H1 (cell line): ENCODE results near the gene PPP4R1. TPM values are rescaled to one million over a fixed set of nuclear protein-coding genes. Genes with fewer than 3 reads are reported as not detected.

ENCODE experiments used
- CTCF ChIA-PET: fragments of 300-600 bp; sonication (Branson Sonifier 250); formaldehyde crosslinking; loops from one replicate; lab custom pipeline; 2021; ENCODE audit not compliant: partially characterized antibody; lab: Charles Lee
- POLR2A ChIA-PET: fragments of 300-600 bp; sonication (Branson Sonifier 250); formaldehyde crosslinking; loops from one replicate; lab custom pipeline; 2021; ENCODE audit warnings: inconsistent platforms; ENCODE audit not compliant: partially characterized antibody; lab: Charles Lee
- DNase-seq, 2 experiments: peaks; one replicate each; pipeline versions ENCODE4 v3.0.0 to v3.0.0-alpha.2; 2010 to 2022; ENCODE audit warnings: low spot score in 2 of 2, low read depth in 1 of 2, mixed read lengths in 1 of 2
- FAIRE-seq: peaks from 2 replicates; lab custom pipeline; 2011; peaks lifted over from hg19 to GRCh38; lab: Jason Lieb, UNC
- H2AFZ ChIP-seq: 2 replicates; pipeline ENCODE4 v1.8.1; 2012; ENCODE audit warnings: low read length, inconsistent platforms
- H2AK5ac ChIP-seq: 2 replicates; pipeline ENCODE4 v1.6.1; 2013; ENCODE audit warnings: low read depth, low read length
- H2BK120ac ChIP-seq: replicated peaks from 2 replicates; pipeline ENCODE3; 2013; ENCODE audit warnings: low read depth, low read length, inconsistent platforms
- H2BK12ac ChIP-seq: 2 replicates; pipeline ENCODE4 v1.6.1; 2013; ENCODE audit warnings: low read depth, low read length
- H2BK15ac ChIP-seq: 2 replicates; pipeline ENCODE4 v1.6.1; 2013; ENCODE audit warnings: low read length
- H2BK20ac ChIP-seq: 2 replicates; pipeline ENCODE4 v1.6.1; 2013; ENCODE audit warnings: low read length
- H2BK5ac ChIP-seq: 2 replicates; pipeline ENCODE4 v1.6.1; 2013; ENCODE audit warnings: low read depth, low read length
- H3K14ac ChIP-seq: 2 replicates; pipeline ENCODE4 v1.6.1; 2013; ENCODE audit warnings: inconsistent platforms; ENCODE audit not compliant: insufficient read length
- H3K18ac ChIP-seq: 2 replicates; pipeline ENCODE4 v1.6.1; 2013; ENCODE audit warnings: low read length; ENCODE audit errors: extremely low read depth
- H3K23ac ChIP-seq: 2 replicates; pipeline ENCODE4 v1.6.1; 2013; ENCODE audit warnings: inconsistent platforms; ENCODE audit not compliant: insufficient read length
- H3K23me2 ChIP-seq: 2 replicates; pipeline ENCODE4 v1.6.1; 2013; ENCODE audit warnings: low read depth, low read length
- H3K27ac ChIP-seq: 2 replicates; pipeline ENCODE4 v1.6.1; 2011; ENCODE audit warnings: low read depth, low read length, inconsistent platforms
- H3K27me3 ChIP-seq, 4 experiments: replicated peaks in 1 of 4; 1 replicate in 1 of 4; 2 replicates in 3 of 4; pipeline versions ENCODE4 v1.6.1 to v1.8.1; 2011 to 2013; ENCODE audit warnings: low read length in 3 of 4, mild to moderate bottlenecking in 3 of 4, inconsistent platforms in 2 of 4, mixed read lengths in 2 of 4, moderate library complexity in 1 of 4; ENCODE audit not compliant: control insufficient read depth in 3 of 4, insufficient read depth in 3 of 4; ENCODE audit errors: extremely low read depth in 1 of 4
- H3K36me3 ChIP-seq, 4 experiments: 2 replicates each; pipeline versions ENCODE4 v1.6.1 to v1.8.1; 2011 to 2013; ENCODE audit warnings: mild to moderate bottlenecking in 4 of 4, low read length in 3 of 4, moderate library complexity in 2 of 4, control low read depth in 1 of 4, inconsistent platforms in 1 of 4; ENCODE audit not compliant: insufficient read depth in 4 of 4, control insufficient read depth in 2 of 4
- H3K4ac ChIP-seq: replicated peaks from 2 replicates; pipeline ENCODE3; 2013; ENCODE audit warnings: low read length, low read depth, mixed read lengths, inconsistent platforms; ENCODE audit not compliant: insufficient read length
- H3K4me1 ChIP-seq, 4 experiments: replicated peaks in 1 of 4; 1 replicate in 1 of 4; 2 replicates in 3 of 4; pipeline versions ENCODE4 v1.6.1 to v1.8.1; 2011 to 2013; ENCODE audit warnings: low read length in 3 of 4, inconsistent platforms in 2 of 4, mixed read lengths in 1 of 4; ENCODE audit not compliant: insufficient read depth in 4 of 4, control insufficient read depth in 3 of 4
- H3K4me2 ChIP-seq, 2 experiments: 2 replicates each; pipeline versions ENCODE4 v1.6.1 to v1.8.1; 2011 to 2013; ENCODE audit warnings: low read depth in 2 of 2, low read length in 2 of 2, control low read depth in 1 of 2, inconsistent platforms in 1 of 2, mild to moderate bottlenecking in 1 of 2; ENCODE audit not compliant: insufficient read depth in 1 of 2
- H3K4me3 ChIP-seq, 4 experiments: fragments of 200-600, 300-600 bp in 1 of 4; sonication (generic), shearing (Covaris generic), sonication (Bioruptor Twin) in 1 of 4; 2 replicates each; pipeline versions ENCODE4 v1.5.1 to v1.8.1; 2011 to 2016; ENCODE audit warnings: low read length in 4 of 4, low read depth in 3 of 4, control low read depth in 2 of 4, inconsistent platforms in 2 of 4, mild to moderate bottlenecking in 2 of 4, mixed read lengths in 1 of 4, moderate library complexity in 1 of 4; ENCODE audit not compliant: insufficient read depth in 2 of 4; ENCODE audit errors: extremely low read depth in 1 of 4
- H3K56ac ChIP-seq: replicated peaks from 2 replicates; pipeline ENCODE3; 2013; ENCODE audit warnings: low read depth, mild to moderate bottlenecking, mixed read lengths, low read length, inconsistent platforms; ENCODE audit not compliant: insufficient read length
- H3K79me1 ChIP-seq: 2 replicates; pipeline ENCODE4 v1.6.1; 2013; ENCODE audit warnings: low read depth, low read length, control low read depth
- H3K79me2 ChIP-seq, 2 experiments: 2 replicates each; pipeline versions ENCODE4 v1.6.1 to v1.8.1; 2012 to 2013; ENCODE audit warnings: low read length in 2 of 2, mild to moderate bottlenecking in 2 of 2, inconsistent platforms in 1 of 2; ENCODE audit not compliant: insufficient read depth in 2 of 2, control insufficient read depth in 1 of 2
- H3K9ac ChIP-seq, 4 experiments: replicated peaks in 1 of 4; 1 replicate in 1 of 4; 2 replicates in 3 of 4; pipeline versions ENCODE4 v1.6.1 to v1.8.1; 2011 to 2013; ENCODE audit warnings: low read depth in 3 of 4, low read length in 3 of 4, control low read depth in 2 of 4, mild to moderate bottlenecking in 2 of 4, moderate library complexity in 2 of 4, inconsistent platforms in 1 of 4; ENCODE audit errors: extremely low read depth in 1 of 4
- H3K9me3 ChIP-seq, 2 experiments: 2 replicates each; pipeline versions ENCODE4 v1.6.1 to v1.8.1; 2012 to 2013; ENCODE audit warnings: mild to moderate bottlenecking in 2 of 2, moderate library complexity in 2 of 2, control low read depth in 1 of 2, inconsistent platforms in 1 of 2, low read depth in 1 of 2, low read length in 1 of 2, mixed read lengths in 1 of 2; ENCODE audit not compliant: insufficient read depth in 2 of 2
- H4K20me1 ChIP-seq, 2 experiments: replicated peaks in 1 of 2; 2 replicates each; pipeline versions ENCODE3 to v1.8.1; 2011 to 2013; ENCODE audit warnings: inconsistent platforms in 2 of 2, low read length in 2 of 2, mild to moderate bottlenecking in 1 of 2; ENCODE audit not compliant: insufficient read depth in 2 of 2, control insufficient read depth in 1 of 2
- H4K5ac ChIP-seq: 2 replicates; pipeline ENCODE4 v1.6.1; 2013; ENCODE audit warnings: low read length, low read depth, mixed read lengths, inconsistent platforms; ENCODE audit not compliant: insufficient read length
- H4K8ac ChIP-seq: 2 replicates; pipeline ENCODE4 v1.8.0; 2013; ENCODE audit warnings: mild to moderate bottlenecking, moderate library complexity, low read length, inconsistent platforms; ENCODE audit not compliant: insufficient read depth; ENCODE audit errors: extremely low read depth
- H4K91ac ChIP-seq: replicated peaks from 2 replicates; pipeline ENCODE3; 2013; ENCODE audit warnings: low read length, mixed read lengths, inconsistent platforms; ENCODE audit not compliant: insufficient read length
- BACH1 ChIP-seq: IDR thresholded peaks from 2 replicates; pipeline ENCODE4 v1.6.1; 2012; ENCODE audit warnings: low read length, improper control_type of control experiment
- BRCA1 ChIP-seq: IDR thresholded peaks from 2 replicates; pipeline ENCODE4 v1.6.1; 2012; ENCODE audit warnings: low read depth, low read length, improper control_type of control experiment
- CTBP2 ChIP-seq: IDR thresholded peaks from 2 replicates; pipeline ENCODE4 v1.7.0; 2011; ENCODE audit warnings: borderline replicate concordance, mild to moderate bottlenecking, moderate library complexity, mixed read lengths, low read length; ENCODE audit not compliant: insufficient read depth, insufficient read length
- HDAC2 ChIP-seq, 2 experiments: fragments of 300-600 bp in 1 of 2; sonication (generic) in 1 of 2; IDR thresholded peaks; 2 replicates each; pipeline ENCODE4 v1.6.1; 2011 to 2012; ENCODE audit warnings: low read depth in 2 of 2, low read length in 2 of 2, mild to moderate bottlenecking in 2 of 2, moderate library complexity in 2 of 2, borderline replicate concordance in 1 of 2, inconsistent platforms in 1 of 2
- TCF12 ChIP-seq: IDR thresholded peaks from 2 replicates; pipeline ENCODE4 v1.6.1; 2011; ENCODE audit warnings: low read depth, mild to moderate bottlenecking, low read length
- WGBS, 2 experiments: shearing (Covaris generic) in 1 of 2; methylation state at CpG; one replicate each; pipeline versions ENCODE4 v1.1.6 to v1.1.7; 2013 to 2015; ENCODE audit warnings: low lambda C conversion rate in 2 of 2, mixed read lengths in 2 of 2, inconsistent platforms in 1 of 2, low coverage in 1 of 2, missing lambda C conversion rate in 1 of 2; ENCODE audit not compliant: insufficient replicate concordance in 2 of 2, insufficient coverage in 1 of 2, insufficient read length in 1 of 2; ENCODE audit errors: extremely low coverage in 1 of 2, missing lambda C conversion rate in 1 of 2; 5-methylcytosine and 5-hydroxymethylcytosine counted together
- polyA plus RNA-seq, 7 experiments: library from polyadenylated mRNA; depleted of rRNA in 3 of 7; stranded (reverse) in 5 of 7; unstranded in 2 of 7; fragments of >200 nt in 5 of 7; fragments of 200-250 nt in 2 of 7; gene quantifications; 1 replicate in 5 of 7; 2 replicates in 1 of 7; 4 replicates in 1 of 7; pipeline versions ENCODE4 v1.2.1 to v1.2.3, GENCODE V29; 2011 to 2013; ENCODE audit warnings: missing spikeins in 2 of 7, mixed read lengths in 2 of 7
- total RNA-seq: library from RNA; stranded (reverse); fragmentation: NEBNext Ultra II Directional; extraction: Animal tissue kit (Norgen Biotek cat#: 25700); gene quantifications from 2 replicates; pipeline ENCODE4 v1.2.1, GENCODE V29; 2021

PPP4R1 gene
- total and polyA plus RNA-seq, 2 of the 8 experiments (the other 6 are each of a cell fraction or from before 2014, with no cell fraction given), result 67.4 to 96.1 TPM

DNA sequence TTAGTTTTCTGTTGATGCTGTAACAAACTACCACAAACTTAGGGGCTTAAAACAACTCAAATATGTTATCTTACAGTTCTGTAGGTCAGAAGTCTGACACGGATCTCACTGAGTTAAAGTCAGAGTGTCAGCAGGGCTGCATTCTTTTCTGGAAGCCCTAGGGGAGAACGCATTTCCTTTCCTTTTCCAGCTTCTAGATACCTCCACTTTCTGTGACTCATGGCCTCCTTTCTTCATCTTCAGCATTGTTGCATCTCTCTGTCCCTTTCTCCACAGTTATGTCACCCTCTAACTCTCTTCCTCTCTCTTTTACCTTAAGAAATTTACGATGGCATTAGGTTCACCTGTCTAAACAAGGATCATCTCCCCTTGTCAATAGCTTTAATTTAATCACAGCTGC is 13.3 kb upstream of the PPP4R1 start:
- DNase-seq (no peak), FAIRE-seq (no peak)
- H3K23ac ChIP-seq, result no peak overlapping the region
- H3K56ac ChIP-seq, result no peak overlapping the region
- H4K8ac ChIP-seq, result no peak overlapping the region
- no peak overlapping the region for H3K18ac ChIP-seq
- no peak overlapping the region for H2BK15ac ChIP-seq
- no peaks in the 10 kb centered on the region for H3K79me2 ChIP-seq
- no peak overlapping the region for H4K5ac ChIP-seq
- H3K4ac ChIP-seq, result no peak overlapping the region
- H3K79me1 ChIP-seq, result no peaks in the 10 kb centered on the region
- WGBS, 2 experiments, result 45% methylated on average over 3 of the region's 3 CpGs; no CpG with 5 or more reads in 1 of the 2 experiments
- no peak overlapping the region for H2BK20ac ChIP-seq
- 0 out of 4 replicates have a peak overlapping the region, but pooled peaks of 1 of the 2 experiments have one; percentile 23 for H3K4me2 ChIP-seq
- H3K27ac ChIP-seq, result no peak overlapping the region
- H3K14ac ChIP-seq, result no peak overlapping the region
- no peak overlapping the region for H3K4me3 ChIP-seq
- peak overlapping the region; percentile 93 for H2AFZ ChIP-seq
- no peaks in the 10 kb centered on the region for H3K27me3 ChIP-seq
- H2BK5ac ChIP-seq, result no peak overlapping the region; the same call in 1 of the 2 replicates
- no peak overlapping the region for H2AK5ac ChIP-seq
- H3K23me2 ChIP-seq, result no peaks in the 10 kb centered on the region
- H3K9me3 ChIP-seq, result no peaks in the 10 kb centered on the region
- CTCF ChIA-PET, result interaction anchor here (0.8 to 1.5 kb wide), 2 partner anchors 12 to 84 kb away, joined by 6 to 8 read pairs; no protein-coding TSS in a partner anchor
- POLR2A ChIA-PET, result interaction anchor here (1.3 to 2.0 kb wide), 4 partner anchors 9 to 63 kb away, joined by 3 to 7 read pairs (median 4); no protein-coding TSS in a partner anchor
- no peaks in the 10 kb centered on the region for H3K36me3 ChIP-seq
- H4K20me1 ChIP-seq, result no peaks in the 10 kb centered on the region
- no peak overlapping the region for H4K91ac ChIP-seq
- H2BK12ac ChIP-seq, result no peak overlapping the region
- H2BK120ac ChIP-seq, result no peak overlapping the region
- H3K9ac ChIP-seq, result no peak overlapping the region
- peaks cover 0 to 9% (median under 1%) of the 10 kb centered on the region in 4 experiments; a peak in 3 of 7 replicates for H3K4me1 ChIP-seq
- TF ChIP-seq BRCA1, result no peak
- TF ChIP-seq CTBP2, result no peak
- TF ChIP-seq BACH1, result no peak
- TF ChIP-seq HDAC2 (IDR thresholded peaks at IDR 0.05; ENCODE audit: borderline replicate concordance in 1 of 2, low read depth in 2 of 2, low read length in 2 of 2), result no peak
- no peak for TF ChIP-seq TCF12
